HG03066 (cell line): Measurements from ENCODE around the gene ARID4A.
"Not testable (repeated sequence)": the region's sequence is repeated elsewhere in the genome, so short reads cannot be mapped to it uniquely, and the experiment has no call there.

ENCODE experiments used
- ATAC-seq: cut with Tn5 transposase; IDR thresholded peaks from one replicate; pipeline ENCODE4 v1.9.1; 2021; ENCODE audit warnings: low read depth; ENCODE audit not compliant: unreplicated experiment

The ARID4A gene

GRCh38 chr14:58298477-58299400 is at the start of gene ARID4A:
ARID4A (plus strand) TSS chr14:58298555; CDS start chr14:58299855, 1,300 bp downstream.
- ATAC-seq = no peak

- ATAC-seq = no peak
These were observed 48.7 kb upstream of the ARID4A start for GRCh38 chr14:58249611-58250010.

- no peak for ATAC-seq
These were observed 40.2 kb upstream of the ARID4A start for GRCh38 chr14:58258156-58258555.

GRCh38 chr14:58262005-58262404 is 36.4 kb upstream of the ARID4A start:
- ATAC-seq = not testable (repeated sequence)

- no peak for ATAC-seq
These were observed 33.0 kb upstream of the ARID4A start for GRCh38 chr14:58265401-58265800.

- ATAC-seq = no peak
These were observed 27.7 kb upstream of the ARID4A start for GRCh38 chr14:58270628-58271027.

- no peak for ATAC-seq
These were observed 25.6 kb upstream of the ARID4A start for GRCh38 chr14:58272588-58273372.

- ATAC-seq = no peak
These were observed 23.5 kb upstream of the ARID4A start for GRCh38 chr14:58274881-58275280.

GRCh38 chr14:58275527-58276190 is 22.7 kb upstream of the ARID4A start:
- no peak for ATAC-seq

GRCh38 chr14:58276208-58276607 is 22.1 kb upstream of the ARID4A start:
- ATAC-seq = no peak

GRCh38 chr14:58278177-58278576 is 20.2 kb upstream of the ARID4A start:
- no peak for ATAC-seq

GRCh38 chr14:58280954-58281787 is 17.2 kb upstream of the ARID4A start:
- ATAC-seq = no peak

GRCh38 chr14:58281969-58282368 is 16.4 kb upstream of the ARID4A start:
- no peak for ATAC-seq

- ATAC-seq = no peak
These were observed 15.3 kb upstream of the ARID4A start for GRCh38 chr14:58282925-58283593.

- no peak for ATAC-seq
These were observed 14.6 kb upstream of the ARID4A start for GRCh38 chr14:58283730-58284129.

- no peak for ATAC-seq
These were observed 13.2 kb upstream of the ARID4A start for GRCh38 chr14:58285132-58285531.

GRCh38 chr14:58287607-58288042 is 10.7 kb upstream of the ARID4A start:
- ATAC-seq = no peak

GRCh38 chr14:58288106-58288792 is 10.1 kb upstream of the ARID4A start:
- no peak for ATAC-seq

- no peak for ATAC-seq
These were observed 6.7 kb upstream of the ARID4A start for GRCh38 chr14:58291646-58292045.
